SW 1271 (cell line): ENCODE results near the gene C3orf22.

ENCODE experiments used
- DNase-seq, 2 experiments: peaks; one replicate each; lab custom pipeline; 2025; lab: John Stamatoyannopoulos, UW

C3orf22 gene

DNA sequence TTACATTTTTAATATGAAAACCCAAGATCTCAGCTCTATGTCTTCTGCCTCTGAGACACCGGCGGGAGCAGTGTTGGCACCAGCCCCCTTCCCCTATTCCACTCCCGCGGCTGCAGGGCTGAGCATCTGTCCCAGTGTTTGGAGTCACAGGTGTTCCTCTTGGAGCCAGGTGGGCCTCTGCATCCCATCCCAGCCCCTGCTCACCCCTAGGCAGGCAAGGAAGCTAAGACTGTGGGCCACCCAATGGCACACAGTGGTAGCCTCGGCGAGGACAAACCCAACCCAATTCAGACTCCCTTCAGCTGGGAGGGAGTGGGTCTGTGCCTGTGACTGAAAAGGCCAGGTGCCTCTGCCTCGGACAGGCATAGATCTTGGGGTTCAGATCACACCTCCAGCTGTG is 31.7 kb downstream of the C3orf22 start:
- no peak for DNase-seq

DNA sequence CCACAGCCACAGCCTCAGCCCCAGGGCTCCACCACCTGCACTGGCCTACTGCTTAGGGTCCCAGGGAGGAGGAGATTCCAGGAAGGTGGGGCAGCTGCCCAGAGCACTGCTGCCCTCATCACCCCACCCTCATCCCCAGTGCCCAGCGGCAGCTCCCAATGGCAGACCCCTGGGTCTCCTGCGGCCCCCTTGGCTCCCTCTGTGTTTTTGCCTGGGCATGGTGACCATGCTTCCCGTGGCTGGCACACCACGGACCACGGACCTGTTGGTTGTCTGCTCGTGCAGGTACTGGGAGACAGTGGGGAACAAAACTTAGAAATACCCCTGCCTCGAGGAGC is 32.1 kb downstream of the C3orf22 start:
- DNase-seq: no peak

DNA sequence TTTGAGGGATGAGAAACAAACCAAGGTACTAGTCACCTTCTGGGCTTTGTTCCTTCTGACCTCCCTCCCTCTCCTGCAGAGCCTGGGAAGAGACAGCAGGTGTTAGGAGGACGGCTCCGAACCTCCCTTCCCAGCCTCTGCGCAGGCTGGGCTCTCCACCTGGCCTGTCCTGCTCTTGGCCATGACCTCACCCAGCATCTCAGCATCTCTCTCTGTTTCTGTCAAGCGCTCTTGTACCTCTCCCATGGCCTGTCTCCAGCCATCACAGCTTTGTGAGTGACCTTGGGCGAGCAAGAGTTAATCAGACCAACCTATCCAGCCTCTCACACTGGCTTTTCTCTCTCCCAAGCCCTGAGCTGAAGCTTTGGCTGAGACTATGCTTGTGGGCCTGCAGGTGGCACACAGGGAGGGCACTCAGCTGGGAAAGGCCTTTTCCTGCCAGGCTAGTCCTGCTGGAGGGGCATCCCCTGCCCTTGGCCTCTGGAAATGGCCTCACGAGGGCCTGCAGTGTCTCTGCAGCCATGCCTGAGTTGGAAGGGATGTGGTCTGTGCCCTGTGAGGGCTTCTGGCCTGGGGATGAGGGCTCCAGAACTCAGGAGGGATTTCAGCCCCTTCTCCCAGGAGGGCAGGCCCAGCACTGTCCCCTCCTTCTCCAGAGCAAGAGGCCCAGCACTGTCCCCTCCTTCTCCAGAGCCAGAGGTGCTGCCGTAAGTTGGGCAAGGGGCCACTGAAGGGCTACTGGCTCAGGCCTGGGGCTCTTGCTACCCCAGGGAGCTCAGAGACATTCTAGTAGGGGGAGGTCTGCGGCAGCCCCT is 32.7 kb downstream of the C3orf22 start:
- DNase-seq: peak in 1 of 2 experiments; percentile 13

DNA sequence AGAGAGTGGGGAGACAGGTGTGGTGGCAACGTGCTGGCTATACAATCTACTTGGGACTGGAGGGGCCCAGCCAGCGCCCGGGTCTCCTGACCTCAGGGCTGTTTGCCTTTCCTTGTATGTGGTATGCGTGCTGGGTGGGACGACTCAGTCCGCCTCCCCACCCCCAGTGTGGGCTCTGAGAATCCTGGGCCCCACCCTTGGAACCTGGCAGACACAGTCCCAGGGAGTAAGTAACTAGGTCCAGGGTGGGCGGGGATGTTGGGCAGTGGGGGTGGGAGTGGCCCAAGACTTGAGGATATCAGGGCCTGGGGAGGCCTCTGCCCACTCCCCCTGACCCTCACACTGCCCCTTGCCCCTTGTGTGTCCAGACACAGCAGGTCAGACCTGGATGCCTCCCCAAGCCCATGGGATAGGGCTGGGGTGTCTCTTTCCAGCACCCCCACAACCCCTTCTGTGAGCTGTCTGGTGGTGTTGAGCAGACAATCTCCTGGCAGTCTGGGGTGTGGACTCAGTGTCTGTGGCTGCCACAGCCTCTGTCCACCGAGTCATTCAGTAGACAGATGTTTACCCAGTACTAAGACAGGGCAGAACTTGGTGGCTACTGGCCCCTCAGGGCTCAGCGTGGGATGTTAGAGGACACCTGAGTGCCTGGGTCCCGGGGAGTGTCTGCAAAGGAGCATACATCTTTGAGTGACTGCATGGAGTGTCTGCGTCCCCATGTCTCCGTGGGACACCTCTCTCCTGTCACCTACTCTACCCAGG is 33.5 kb downstream of the C3orf22 start:
- no peak for DNase-seq

DNA sequence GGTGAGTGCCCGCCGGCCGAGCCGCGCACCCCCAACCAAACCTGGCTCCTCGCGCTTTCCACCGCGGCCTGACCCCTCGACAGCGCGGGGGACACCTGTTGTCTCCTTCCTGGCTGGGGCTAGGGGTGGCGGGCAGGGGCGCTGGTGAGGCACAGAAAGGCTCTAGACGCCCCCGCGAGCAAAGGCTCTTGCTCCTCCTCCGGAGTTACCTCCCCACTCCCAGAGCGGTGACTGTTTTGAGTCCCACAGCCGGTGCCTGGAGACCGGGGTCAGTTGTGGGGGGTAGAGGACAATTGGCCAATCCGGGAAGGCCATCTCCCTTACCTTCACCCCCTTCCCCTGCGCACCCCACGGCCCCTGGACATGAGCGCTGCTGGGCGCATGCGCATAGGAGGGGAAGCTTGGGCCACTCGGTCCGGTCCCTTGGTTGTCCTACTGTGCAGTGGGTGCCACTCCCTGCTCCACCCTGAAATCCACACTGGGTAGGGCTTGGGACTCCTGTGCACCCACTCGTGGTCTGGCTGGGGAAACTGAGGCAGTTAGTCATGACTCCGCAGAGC is 34.2 kb downstream of the C3orf22 start:
- no peak for DNase-seq

DNA sequence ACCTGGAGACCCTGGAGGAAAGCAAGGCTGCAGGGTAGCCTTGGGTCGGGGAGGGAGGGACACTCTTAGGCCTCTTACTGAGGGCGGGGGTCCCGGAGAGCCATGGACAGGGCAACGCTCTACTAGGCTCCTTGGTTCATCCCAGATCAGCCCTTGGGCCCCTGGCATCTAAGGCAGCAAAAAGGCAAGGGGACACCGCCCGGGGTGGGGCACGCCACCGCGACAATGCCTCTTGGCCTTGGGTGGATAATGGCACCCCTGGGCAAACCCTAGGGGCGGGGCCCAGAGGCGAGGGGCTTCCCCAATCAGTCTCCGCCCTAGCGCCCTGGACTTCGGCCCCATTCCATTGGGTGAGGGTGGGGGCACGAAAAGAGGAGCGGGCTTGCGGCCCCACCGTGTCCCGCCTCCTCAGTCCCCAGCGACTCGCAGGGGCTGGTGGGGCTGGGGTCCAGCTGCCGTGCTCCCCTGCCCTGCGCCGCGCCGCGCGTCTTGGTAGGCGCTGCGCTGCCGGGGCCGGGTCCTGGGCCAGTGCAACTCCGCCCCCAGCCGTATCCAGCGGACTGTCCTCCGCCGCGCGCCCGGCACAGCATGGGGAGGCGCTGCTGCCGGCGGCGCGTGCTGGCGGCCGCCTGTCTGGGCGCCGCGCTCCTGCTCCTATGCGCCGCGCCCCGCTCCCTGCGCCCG is 34.8 kb downstream of the C3orf22 start, which contains the start of gene CHST13:
CHST13 (plus strand) TSS at position 411 of the 684 bp plus-strand sequence; CDS start at position 589, 178 bp downstream.
- DNase-seq: peak in 1 of 2 experiments; percentile 23

DNA sequence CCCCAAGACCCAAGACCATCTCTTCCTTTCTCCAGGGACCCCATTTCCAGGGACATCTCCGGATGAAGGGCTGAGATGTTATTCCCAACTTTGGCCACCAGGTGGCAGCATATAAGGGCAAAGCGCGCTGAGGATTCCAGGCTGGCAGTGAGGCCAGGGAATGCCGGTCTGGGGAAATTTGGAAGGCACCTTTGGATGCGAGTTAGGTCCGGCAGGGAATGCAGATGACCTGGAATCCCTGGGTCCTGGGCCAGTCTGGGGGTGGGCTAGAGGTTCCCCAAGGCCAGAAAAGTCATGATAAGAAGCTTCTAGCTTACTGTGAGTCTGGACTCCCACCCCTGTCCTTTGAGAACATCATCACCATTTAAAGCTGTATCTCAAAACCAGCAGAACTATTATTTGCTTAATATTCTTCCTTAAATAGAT is 36.4 kb downstream of the C3orf22 start:
- peak in 1 of 2 experiments; percentile 52 for DNase-seq

DNA sequence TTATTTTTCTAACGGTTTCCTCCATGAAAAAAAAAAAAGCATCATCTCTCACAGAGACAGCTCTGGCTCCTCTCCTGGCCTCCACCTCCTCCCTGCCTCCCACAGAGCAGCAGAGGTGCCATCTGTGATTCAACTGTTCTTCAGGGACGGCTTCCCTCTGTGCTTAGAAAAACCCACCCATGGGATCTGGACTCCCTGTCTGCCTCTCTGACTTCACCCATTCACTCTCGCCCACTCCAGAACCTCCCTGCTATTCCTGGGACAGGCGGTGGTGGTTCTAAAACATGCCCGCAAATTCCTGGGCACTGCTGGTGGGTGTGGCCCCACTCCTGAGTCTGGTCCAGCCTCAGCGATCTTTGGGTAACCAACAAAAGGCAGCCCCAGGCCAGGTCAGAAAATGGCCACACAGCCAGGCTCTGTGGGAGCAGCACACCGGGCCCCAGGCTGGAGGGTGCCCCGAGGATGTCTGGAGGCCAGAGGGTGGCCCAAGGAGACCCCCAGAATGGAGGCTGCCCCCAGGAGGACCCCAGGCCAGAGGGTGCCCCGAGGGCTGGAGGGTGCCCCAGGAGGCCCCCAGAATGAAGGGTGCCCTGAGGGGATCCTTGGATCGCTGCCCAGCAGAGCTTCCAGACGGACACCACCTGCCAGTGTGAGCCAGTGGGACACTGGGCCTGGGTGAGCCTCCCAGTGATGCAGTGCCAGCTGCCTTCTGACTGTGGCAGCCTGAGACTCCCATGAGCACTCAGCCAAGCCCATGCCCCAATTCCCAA is 37.4 kb downstream of the C3orf22 start:
- DNase-seq: no peak

DNA sequence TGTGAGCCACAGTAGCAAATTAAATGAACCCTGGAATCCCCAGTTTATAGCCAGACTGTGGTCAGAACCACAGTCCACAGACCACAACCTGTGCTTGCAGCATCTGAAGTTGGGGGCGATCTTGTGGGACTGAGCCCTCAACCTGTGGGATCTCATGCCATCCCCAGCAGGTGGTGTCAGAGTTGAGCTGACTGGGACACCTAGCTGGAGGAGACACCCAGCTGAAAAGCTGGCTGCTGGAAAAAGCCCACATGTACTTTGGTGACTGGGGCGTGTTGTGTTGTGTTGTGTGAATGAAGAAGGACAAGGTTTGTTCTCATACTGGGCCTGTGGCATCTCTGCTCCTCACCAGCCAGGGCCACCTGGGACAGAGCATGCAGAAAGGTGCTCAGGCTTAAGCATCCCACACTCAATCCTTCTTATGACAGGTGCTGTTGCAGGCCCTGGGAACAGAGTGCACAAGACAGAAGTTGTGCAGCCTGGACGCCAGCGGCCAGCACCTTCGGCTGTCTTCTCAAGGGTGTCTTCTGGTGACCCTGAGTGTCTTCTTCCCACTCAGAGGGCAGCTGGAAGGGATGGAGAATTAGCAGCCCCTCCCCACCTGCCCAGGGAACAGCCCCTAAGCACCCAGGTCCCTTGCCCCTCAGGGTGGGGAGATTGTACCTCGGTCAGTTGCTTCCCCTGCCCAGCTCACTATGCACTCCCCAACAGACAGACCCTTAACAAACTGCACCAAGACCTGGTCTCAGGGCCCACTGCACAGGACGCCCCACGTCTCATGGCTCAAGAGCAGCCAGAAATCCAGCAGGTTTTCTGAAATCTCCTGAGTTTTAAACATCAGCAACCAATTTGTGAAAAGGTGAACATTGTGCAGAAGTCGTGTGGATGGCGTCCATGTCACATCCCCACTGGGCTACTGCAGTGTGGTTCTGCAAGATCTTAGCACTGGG is 39.0 kb downstream of the C3orf22 start:
- no peak for DNase-seq

DNA sequence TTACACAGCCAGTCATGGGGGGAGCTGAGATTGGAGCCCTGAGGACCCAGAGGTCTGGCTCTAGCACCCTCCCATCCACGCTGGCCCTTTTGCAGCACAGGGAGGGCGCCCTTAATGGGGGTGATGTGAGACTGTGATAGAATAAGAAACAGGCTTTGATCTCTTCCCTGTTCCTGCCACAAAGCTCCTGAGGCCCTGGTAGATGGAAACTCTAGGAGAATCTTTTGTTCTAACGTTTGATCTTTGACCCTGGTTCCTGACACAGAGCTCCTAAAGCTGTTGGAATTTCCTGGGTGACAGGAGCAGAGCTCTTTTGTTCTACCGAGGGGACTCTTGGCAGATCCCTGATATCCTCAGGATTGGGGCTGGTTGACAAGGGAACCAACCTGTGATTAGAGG is 40.0 kb downstream of the C3orf22 start:
- no peak for DNase-seq

DNA sequence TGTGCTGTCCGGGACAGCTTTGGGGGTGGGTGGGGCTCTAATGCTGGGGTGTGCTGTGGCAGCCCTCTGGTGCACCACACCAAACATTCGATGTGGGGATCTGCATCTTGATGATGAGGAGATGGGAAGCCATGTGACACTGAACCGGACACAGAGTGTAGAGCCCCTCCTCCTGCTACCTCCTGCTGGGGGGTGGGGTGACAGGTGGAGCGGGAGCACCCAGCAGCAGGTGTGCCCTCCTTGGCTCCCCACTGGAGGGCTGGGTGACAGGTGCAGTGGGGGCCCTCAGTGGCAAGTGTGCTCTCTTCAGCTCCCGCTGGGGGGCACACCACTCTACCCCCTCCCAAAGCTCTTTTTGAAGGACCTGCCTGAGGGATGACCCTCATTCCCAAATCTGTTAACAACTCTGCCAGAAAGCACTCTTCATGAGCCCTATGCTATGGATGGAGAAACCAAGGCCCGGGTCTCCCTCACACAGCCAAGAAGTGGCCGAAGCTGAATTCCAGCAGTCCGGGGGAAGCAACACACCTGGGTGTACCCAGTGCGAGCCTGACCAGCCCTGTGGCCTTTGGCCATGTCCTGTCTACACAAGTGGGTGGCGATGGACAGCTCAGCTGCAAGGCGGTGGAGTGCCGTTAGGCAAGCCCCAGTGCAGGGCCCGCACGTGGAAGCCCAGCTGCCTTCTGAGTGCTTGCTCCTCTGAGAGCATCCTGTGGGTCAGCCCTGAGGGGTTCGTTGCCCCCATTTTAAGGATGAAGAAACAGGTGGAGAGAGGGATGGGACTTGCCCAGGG is 40.5 kb downstream of the C3orf22 start:
- DNase-seq: no peak

DNA sequence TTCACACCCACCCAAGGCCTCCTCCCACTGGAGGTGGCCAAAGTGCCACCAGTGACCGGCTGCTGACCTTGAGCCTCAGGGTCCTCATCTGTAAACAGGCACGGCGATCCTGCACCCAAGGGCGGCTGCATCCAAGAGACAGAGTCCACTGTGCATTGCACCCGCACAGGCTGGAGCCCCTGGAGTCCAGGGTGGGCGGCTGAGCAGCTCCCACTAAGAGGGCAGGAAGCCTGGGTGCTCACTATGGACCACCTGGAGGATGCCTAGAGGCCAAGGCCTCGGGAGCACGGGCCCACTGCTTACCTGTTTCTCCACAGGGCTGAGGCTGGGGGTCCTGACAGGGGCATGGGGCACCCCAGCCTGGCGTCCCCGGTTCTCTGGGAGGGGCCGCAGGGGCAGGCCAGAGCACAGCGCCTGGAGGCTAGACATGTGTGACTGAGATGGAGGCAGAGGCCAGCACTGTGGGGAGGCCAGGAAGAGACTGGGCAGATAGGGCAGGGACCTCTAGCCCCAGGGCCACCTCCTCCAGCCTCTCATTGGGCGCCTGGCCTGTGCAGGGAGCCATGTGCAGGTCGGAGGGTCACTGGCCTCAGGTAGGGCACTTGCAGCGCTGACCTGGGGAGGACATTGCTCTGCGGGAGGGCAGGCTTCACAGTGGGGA is 41.3 kb downstream of the C3orf22 start, which contains the start of gene UROC1:
UROC1 (minus strand) TSS at position 483 of the 661 bp plus-strand sequence; CDS start at position 429, 54 bp downstream.
- no peak for DNase-seq

DNA sequence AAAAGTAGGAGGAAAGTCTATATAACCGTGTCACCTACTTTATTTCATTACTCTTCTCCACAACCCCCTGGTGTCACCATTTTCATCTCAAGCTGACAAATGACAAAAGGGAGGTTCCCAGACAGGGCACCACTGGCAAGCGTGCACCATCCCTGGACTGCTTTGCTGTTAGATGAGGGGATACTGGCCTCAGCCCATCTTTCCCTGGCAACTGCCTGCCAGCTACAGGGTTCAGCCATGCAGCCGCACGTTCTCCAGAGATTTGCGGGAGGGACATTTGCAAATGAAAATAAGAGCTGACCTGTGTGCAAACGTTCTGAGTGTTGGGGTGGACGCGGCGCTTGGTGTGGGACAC is 41.8 kb downstream of the C3orf22 start:
- no peak for DNase-seq

DNA sequence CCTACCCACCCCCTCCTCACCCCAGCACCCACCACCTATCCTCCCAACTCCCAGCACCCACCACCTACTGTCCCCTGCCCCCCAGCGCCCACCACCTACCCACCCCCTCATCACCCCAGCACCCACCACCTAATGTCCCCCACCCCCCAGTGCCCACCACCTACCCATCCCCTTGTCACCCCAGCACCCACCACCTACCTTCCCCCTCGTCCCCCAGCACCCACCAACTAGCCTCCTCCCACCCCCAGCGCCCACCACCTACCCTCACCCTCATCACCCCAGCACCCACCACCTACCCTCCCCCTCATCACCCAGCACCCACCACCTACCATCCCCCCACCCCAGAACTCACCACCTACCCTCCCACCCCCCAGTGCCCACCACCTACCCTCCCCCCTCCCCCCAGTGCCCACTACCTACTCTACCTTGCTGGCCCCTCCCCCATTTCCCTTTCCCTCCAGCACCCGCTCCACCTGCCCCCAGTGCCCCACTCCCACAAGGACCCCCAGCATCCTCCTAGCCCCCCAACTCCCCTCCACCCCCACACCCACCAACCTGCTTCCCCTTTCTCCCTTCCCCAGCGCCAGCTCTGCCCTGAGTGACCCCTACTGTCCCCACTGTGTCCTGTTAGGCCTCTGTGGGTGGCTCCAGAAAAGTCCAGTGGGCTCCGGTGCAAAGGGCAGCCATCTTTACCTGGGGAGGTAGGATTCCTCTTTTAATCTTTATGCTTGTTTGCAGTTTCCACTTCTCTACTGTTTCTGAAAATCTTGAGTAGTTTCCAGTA is 42.4 kb downstream of the C3orf22 start:
- no peak for DNase-seq

DNA sequence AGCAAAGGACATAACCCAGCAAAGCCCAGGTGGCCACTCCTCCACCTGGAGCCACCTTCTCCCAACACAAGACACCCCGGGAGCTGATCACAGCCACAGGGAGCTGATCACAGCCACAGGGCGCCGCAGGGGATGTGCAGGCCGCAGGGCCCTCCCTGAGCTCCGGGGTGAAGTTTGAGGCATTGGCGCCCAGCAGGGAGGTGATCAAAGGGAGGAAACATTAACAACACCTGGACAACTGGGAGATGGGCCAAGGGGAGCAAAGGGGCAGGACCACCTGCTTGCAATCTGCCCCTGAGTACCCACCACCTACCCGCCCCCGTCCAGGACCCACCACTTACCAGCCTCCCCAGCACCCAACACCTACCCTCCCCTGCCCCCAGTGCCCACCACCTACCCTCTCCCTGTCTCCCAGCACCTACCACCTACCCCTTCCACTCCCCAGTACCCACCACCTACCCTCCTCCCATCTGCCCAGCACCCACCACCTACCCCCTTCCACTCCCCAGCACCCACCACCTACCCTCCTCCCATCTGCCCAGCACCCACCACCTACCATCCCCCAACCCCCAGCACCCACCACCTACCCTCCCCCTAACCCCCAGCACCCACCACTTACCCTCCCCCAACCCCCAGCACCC is 43.5 kb downstream of the C3orf22 start:
- no peak for DNase-seq

DNA sequence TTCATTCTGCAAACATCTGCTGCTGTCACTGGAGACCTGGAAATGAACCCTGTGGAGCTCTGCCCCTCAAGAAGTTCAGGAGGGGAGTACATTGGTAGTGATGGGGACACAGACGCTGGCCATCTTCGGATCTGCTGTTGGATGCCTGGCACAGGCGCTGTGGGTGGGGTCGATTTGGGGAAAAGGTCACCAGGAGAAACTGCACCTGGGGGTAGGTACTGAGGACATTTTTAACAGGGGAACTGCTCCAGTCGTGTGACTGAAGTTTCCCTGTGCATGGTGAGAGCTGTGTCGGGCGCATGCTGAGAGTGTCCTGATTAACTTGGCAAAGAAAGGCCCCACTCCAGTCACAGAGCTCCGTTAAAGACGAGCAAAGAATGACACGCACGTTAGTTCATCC is 44.6 kb downstream of the C3orf22 start:
- no peak for DNase-seq

DNA sequence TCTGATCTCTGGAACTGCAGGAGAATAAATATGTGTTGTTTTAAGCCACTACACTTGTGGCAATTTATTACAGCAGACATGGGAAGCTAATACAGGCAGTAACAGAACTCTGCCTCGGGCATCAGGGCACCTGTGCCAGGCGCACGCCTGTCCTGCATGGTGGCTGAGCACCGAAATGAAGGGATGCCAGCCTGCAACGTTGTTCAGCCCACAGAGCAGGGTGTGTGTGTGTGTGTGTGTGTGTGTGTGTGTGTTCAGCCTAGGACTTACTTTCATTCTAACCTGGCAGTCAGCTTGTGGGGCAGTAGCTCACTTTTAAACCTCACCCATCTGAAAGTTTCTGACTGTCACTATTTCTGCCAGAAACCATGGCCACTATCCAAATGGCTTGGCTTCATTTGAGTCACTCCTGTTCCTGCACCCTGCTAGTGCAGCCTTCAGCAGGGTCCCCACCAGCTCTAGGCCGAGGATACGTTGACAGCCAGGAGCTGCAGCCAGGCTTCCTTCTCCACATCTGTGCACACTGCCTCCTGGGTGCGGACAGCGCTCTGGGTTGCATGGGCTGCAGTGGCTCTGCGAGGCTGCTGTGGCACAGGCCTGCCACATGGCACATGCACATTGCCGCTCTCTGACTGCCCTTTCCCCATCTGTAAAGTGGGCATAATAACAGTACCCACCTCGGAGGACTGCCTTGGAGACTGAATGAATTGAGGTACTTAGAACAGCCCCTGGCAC is 45.6 kb downstream of the C3orf22 start:
- no peak for DNase-seq
